Brain microvascular endothelial cell (primary cell): ENCODE measurements around the gene DSTN.

ENCODE experiments used
- DNase-seq: peaks from one replicate; pipeline ENCODE4 v3.0.0-alpha.2; 2020
- H3K27ac ChIP-seq: fragments of 250-450 bp; sonication (Bioruptor Pico); 2 replicates; pipeline ENCODE4 v1.5.1; 2020; ENCODE audit warnings: mild to moderate bottlenecking, moderate library complexity
- H3K27me3 ChIP-seq: fragments of 250-450 bp; sonication (Bioruptor Pico); replicated peaks from 2 replicates; pipeline ENCODE4 v1.5.1; 2020; ENCODE audit warnings: mild to moderate bottlenecking
- H3K36me3 ChIP-seq: fragments of 250-450 bp; sonication (Bioruptor Pico); replicated peaks from 2 replicates; pipeline ENCODE4 v1.5.1; 2020; ENCODE audit warnings: mild to moderate bottlenecking
- H3K4me3 ChIP-seq: 2 replicates; pipeline ENCODE4 v1.5.1; 2011; ENCODE audit warnings: low read depth, mild to moderate bottlenecking, control low read depth, low read length, moderate library complexity
- CTCF ChIP-seq: IDR thresholded peaks from 2 replicates; pipeline ENCODE4 v1.5.1; 2011; ENCODE audit warnings: low read depth, mild to moderate bottlenecking, moderate library complexity, low read length, control low read depth, inconsistent platforms; ENCODE audit errors: missing control alignments
- in situ Hi-C: cut with HindIII; loops from 2 replicates; pipeline ENCODE4 v1.10.0; 2017; ENCODE audit warnings: low sequenced_read_pairs, low pct_ligation_motif_present

DSTN gene

GRCh38 chr20:17594443-17594842, 24.6 kb downstream of the DSTN start:
- no peak for TF ChIP-seq CTCF
- peaks cover 17% of the 10 kb centered on the region for H3K36me3 ChIP-seq
- peak; percentile 70 for DNase-seq
- in situ Hi-C loops: no loop called here
- H3K27me3 ChIP-seq: no peaks in the 10 kb centered on the region
- no peak overlapping the region for H3K4me3 ChIP-seq
- peak overlapping the region; percentile 19 for H3K27ac ChIP-seq

GRCh38 chr20:17595856-17596255, 26.0 kb downstream of the DSTN start:
- Histone ChIP-seq H3K4me3 (no peak overlapping the region), H3K36me3 (peaks cover 20% of the 10 kb centered on the region), H3K27me3 (no peaks in the 10 kb centered on the region), H3K27ac (no peak overlapping the region)
- TF ChIP-seq CTCF: no peak
- in situ Hi-C loops: no loop called here
- DNase-seq: no peak

- Histone ChIP-seq H3K27ac (no peak overlapping the region), H3K27me3 (no peaks in the 10 kb centered on the region), H3K4me3 (no peak overlapping the region), H3K36me3 (peaks cover 30% of the 10 kb centered on the region)
- TF ChIP-seq CTCF: no peak
- DNase-seq: no peak
- in situ Hi-C loops: no loop called here
These were observed 28.2 kb downstream of the DSTN start for GRCh38 chr20:17598013-17598550.

- DNase-seq: no peak
- Histone ChIP-seq H3K36me3 (peaks cover 42% of the 10 kb centered on the region), H3K27me3 (no peaks in the 10 kb centered on the region), H3K27ac (no peak overlapping the region), H3K4me3 (no peak overlapping the region)
- no peak for TF ChIP-seq CTCF
- in situ Hi-C loops: no loop called here
These were observed 32.1 kb downstream of the DSTN start for GRCh38 chr20:17601957-17602356.

- TF ChIP-seq CTCF: no peak
- H3K27me3 ChIP-seq: no peaks in the 10 kb centered on the region
- peaks cover 43% of the 10 kb centered on the region for H3K36me3 ChIP-seq
- DNase-seq: no peak
- H3K27ac ChIP-seq: no peak overlapping the region
- no peak overlapping the region for H3K4me3 ChIP-seq
- in situ Hi-C loops: no loop called here
These were observed 32.6 kb downstream of the DSTN start for GRCh38 chr20:17602493-17602892.

GRCh38 chr20:17605131-17605660, 35.3 kb downstream of the DSTN start:
- Histone ChIP-seq H3K4me3 (no peak overlapping the region), H3K36me3 (peaks cover 51% of the 10 kb centered on the region), H3K27me3 (no peaks in the 10 kb centered on the region), H3K27ac (no peak overlapping the region)
- DNase-seq: no peak
- TF ChIP-seq CTCF: no peak
- in situ Hi-C loops: no loop called here
